Astrocyte (in vitro differentiated cells and primary cell): ENCODE results near the gene HCRTR1. TPM values are rescaled to one million over a fixed set of nuclear protein-coding genes. Genes with fewer than 3 reads are reported as not detected.
A peak's percentile ranks its signal among the peaks of the same experiment; 100 is the strongest.

Experiments
- DNase-seq: peaks from one replicate; pipeline ENCODE4 v3.0.0-alpha.2; 2010; ENCODE audit warnings: low read depth
- FAIRE-seq: peaks from 2 replicates; lab custom pipeline; 2011; peaks lifted over from hg19 to GRCh38; lab: Jason Lieb, UNC
- H2AFZ ChIP-seq: 2 replicates; pipeline ENCODE4 v1.6.0; 2012; ENCODE audit warnings: low read depth, low read length, inconsistent platforms
- H3K27ac ChIP-seq: 2 replicates; pipeline ENCODE4 v1.5.1; 2011; ENCODE audit warnings: low read depth, low read length, inconsistent platforms
- H3K27me3 ChIP-seq: 2 replicates; pipeline ENCODE4 v1.6.0; 2011; ENCODE audit warnings: low read length, inconsistent platforms; ENCODE audit not compliant: insufficient read depth
- H3K36me3 ChIP-seq: 2 replicates; pipeline ENCODE4 v1.5.1; 2011; ENCODE audit warnings: low read length, inconsistent platforms; ENCODE audit not compliant: insufficient read depth
- H3K4me1 ChIP-seq: 2 replicates; pipeline ENCODE4 v1.5.1; 2011; ENCODE audit warnings: low read length, inconsistent platforms; ENCODE audit not compliant: insufficient read depth
- H3K4me2 ChIP-seq: 2 replicates; pipeline ENCODE4 v1.6.0; 2012; ENCODE audit warnings: low read length, inconsistent platforms
- H3K4me3 ChIP-seq: 2 replicates; pipeline ENCODE4 v1.5.1; 2011; ENCODE audit warnings: low read depth, mild to moderate bottlenecking, low read length, inconsistent platforms; ENCODE audit not compliant: insufficient read depth
- H3K79me2 ChIP-seq: 2 replicates; pipeline ENCODE4 v1.6.0; 2012; ENCODE audit warnings: mild to moderate bottlenecking, low read length, inconsistent platforms; ENCODE audit not compliant: insufficient read depth
- H3K9ac ChIP-seq: 2 replicates; pipeline ENCODE4 v1.6.0; 2012; ENCODE audit warnings: mild to moderate bottlenecking, low read length, inconsistent platforms
- H3K9me3 ChIP-seq: 2 replicates; pipeline ENCODE4 v1.5.1; 2012; ENCODE audit warnings: low read depth, mild to moderate bottlenecking, low read length, inconsistent platforms; ENCODE audit not compliant: insufficient read depth
- H4K20me1 ChIP-seq: 2 replicates; pipeline ENCODE4 v1.6.0; 2012; ENCODE audit warnings: low read length, inconsistent platforms; ENCODE audit not compliant: insufficient read depth
- H3K27ac Mint-ChIP-seq: one replicate; pipeline ENCODE4 v1.8.0; 2021; ENCODE audit warnings: mild to moderate bottlenecking, mixed read lengths; ENCODE audit not compliant: unreplicated experiment
- H3K27me3 Mint-ChIP-seq: one replicate; pipeline ENCODE4 v1.8.0; 2021; ENCODE audit warnings: low read depth, mixed read lengths; ENCODE audit not compliant: unreplicated experiment
- H3K36me3 Mint-ChIP-seq: one replicate; pipeline ENCODE4 v1.8.0; 2021; ENCODE audit warnings: low read depth, mixed read lengths; ENCODE audit not compliant: unreplicated experiment
- H3K4me1 Mint-ChIP-seq: one replicate; pipeline ENCODE4 v1.8.0; 2021; ENCODE audit warnings: low read depth, mixed read lengths; ENCODE audit not compliant: unreplicated experiment
- H3K4me3 Mint-ChIP-seq: one replicate; pipeline ENCODE4 v1.8.0; 2021; ENCODE audit warnings: mild to moderate bottlenecking, moderate library complexity, mixed read lengths; ENCODE audit not compliant: unreplicated experiment
- H3K9me3 Mint-ChIP-seq: one replicate; pipeline ENCODE4 v1.8.0; 2021; ENCODE audit warnings: mild to moderate bottlenecking, mixed read lengths; ENCODE audit not compliant: unreplicated experiment
- EZH2 ChIP-seq: IDR thresholded peaks from 2 replicates; pipeline ENCODE4 v1.6.1; 2012; ENCODE audit warnings: mild to moderate bottlenecking, low read length, inconsistent platforms; ENCODE audit not compliant: insufficient read depth
- total RNA-seq: library from RNA; stranded (reverse); gene quantifications from 2 replicates; pipeline ENCODE4 v1.2.1, GENCODE V29; 2021
- TF ChIP-seq, protein P1 (sequence below): IDR thresholded peaks from 2 replicates; pipeline ENCODE4 v1.5.1; 2011; ENCODE audit warnings: low read depth, mild to moderate bottlenecking, inconsistent platforms, low read length, moderate library complexity; ENCODE audit not compliant: insufficient read depth

Gene HCRTR1
- total RNA-seq, 1 donor from 2014 or later = not detected

DNA sequence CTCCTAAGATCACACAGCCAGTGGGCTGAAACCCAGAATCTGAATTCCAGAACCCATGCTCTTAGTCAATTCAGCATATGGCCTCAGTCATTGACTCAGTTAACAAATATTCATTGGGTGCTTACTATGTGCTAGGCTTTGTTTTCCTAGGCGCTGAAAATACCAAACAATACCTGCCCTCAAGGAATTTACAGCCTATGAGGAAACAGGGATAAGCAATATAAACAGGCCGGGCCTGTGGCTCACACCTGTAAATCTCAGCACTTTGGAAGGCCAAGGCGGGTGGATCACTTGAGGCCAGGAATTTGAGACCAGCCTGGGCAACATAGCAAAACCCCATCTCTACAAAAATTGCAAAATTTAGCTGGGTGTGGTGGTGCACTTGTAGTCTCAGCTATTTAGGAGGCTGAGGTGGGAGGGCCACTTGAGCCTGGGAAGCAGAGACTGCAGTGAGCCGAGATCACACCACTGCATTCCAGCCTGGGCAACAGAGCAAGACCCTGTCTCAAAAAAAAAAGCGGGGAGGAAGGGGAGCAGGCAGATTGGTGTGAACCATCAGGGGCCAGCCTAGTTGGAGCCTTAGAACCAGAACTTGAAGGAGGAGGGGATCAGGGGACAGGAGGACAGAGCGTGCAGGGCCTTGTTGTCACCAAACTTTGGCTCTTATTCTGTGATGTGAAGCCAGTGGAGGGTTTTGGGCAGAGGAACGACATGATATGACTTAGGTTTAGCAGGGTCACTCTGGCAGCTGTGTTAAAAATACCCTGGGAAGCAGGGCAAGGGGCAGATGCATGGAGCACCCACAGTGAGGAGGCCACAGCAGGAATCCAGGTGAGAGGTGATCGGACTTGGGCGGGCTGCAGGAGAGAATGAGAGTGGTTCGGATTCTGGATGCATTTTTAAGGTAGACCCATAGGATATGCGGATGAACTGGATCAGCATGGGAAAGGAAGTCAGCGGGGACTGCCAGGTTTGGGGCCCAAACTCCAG, 35.4 kb upstream of the HCRTR1 start:
- Mint-ChIP-seq H3K4me1 (peaks cover 11% of the 10 kb centered on the region), H3K36me3 (peaks cover 3% of the 10 kb centered on the region), H3K9me3 (no peaks in the 10 kb centered on the region), H3K4me3 (peak overlapping the region; percentile 54), H3K27me3 (peaks cover 32% of the 10 kb centered on the region), H3K27ac (no peak overlapping the region)
- H4K20me1 ChIP-seq = no peaks in the 10 kb centered on the region
- H3K27me3 ChIP-seq = no peaks in the 10 kb centered on the region
- H3K79me2 ChIP-seq = no peaks in the 10 kb centered on the region
- H3K4me3 ChIP-seq = no peak overlapping the region
- no peak overlapping the region for H3K27ac ChIP-seq
- H3K4me2 ChIP-seq = no peak overlapping the region
- DNase-seq (no peak), FAIRE-seq (no peak)
- no peak for TF ChIP-seq EZH2
- H3K9me3 ChIP-seq = no peaks in the 10 kb centered on the region
- peaks cover 37% of the 10 kb centered on the region for H3K4me1 ChIP-seq
- H2AFZ ChIP-seq = no peak overlapping the region
- H3K36me3 ChIP-seq = no peaks in the 10 kb centered on the region
- H3K9ac ChIP-seq = no peak overlapping the region

DNA sequence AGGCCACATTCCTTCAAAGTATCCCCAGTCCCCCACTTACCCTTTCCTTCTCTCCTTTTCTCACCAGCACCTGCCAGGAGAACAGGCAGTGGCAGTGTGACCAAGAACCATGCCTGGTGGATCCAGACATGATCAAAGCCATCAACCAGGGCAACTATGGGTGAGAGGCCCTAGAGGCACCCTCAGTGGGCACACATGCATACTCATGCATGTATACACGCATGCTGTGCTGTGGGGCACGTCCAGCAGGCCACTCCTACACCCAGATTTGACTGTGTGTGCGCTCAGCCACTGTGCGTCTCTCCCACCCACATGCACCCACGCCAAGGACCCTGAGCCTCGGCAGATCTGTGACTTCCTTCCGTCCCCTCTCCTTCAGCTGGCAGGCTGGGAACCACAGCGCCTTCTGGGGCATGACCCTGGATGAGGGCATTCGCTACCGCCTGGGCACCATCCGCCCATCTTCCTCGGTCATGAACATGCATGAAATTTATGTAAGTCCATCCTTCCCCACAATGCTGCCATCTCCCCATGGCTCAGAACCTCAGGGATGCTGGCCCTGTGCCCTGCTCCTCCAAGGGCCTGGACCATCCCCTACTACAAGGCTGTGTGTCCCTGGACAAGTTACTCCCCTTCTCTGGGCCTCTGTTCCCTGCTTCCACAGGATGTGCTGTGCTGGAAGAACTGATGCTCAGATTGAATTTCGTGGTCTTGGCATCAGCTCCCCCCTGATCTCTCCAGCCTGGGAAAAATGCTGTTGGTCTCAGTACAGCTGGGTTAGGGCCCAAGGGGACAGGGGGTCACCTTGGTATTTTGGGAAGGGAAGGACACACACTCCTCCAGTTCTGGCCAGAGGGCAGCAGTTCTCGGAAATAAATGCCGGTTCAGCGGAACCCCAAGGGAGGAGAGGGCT, 34.2 kb upstream of the HCRTR1 start:
- Mint-ChIP-seq H3K4me1 (peaks cover 11% of the 10 kb centered on the region), H3K36me3 (peaks cover 3% of the 10 kb centered on the region), H3K4me3 (no peak overlapping the region), H3K27me3 (peaks cover 32% of the 10 kb centered on the region), H3K27ac (no peak overlapping the region), H3K9me3 (no peaks in the 10 kb centered on the region)
- Histone ChIP-seq H3K36me3 (no peaks in the 10 kb centered on the region), H3K9me3 (no peaks in the 10 kb centered on the region), H3K79me2 (no peaks in the 10 kb centered on the region), H3K4me2 (no peak overlapping the region), H3K4me1 (peaks cover 31% of the 10 kb centered on the region), H3K27ac (no peak overlapping the region), H3K4me3 (no peak overlapping the region), H4K20me1 (no peaks in the 10 kb centered on the region), H3K27me3 (no peaks in the 10 kb centered on the region), H3K9ac (no peak overlapping the region), H2AFZ (no peak overlapping the region)
- no peak for TF ChIP-seq EZH2
- TF ChIP-seq, protein P1, sequence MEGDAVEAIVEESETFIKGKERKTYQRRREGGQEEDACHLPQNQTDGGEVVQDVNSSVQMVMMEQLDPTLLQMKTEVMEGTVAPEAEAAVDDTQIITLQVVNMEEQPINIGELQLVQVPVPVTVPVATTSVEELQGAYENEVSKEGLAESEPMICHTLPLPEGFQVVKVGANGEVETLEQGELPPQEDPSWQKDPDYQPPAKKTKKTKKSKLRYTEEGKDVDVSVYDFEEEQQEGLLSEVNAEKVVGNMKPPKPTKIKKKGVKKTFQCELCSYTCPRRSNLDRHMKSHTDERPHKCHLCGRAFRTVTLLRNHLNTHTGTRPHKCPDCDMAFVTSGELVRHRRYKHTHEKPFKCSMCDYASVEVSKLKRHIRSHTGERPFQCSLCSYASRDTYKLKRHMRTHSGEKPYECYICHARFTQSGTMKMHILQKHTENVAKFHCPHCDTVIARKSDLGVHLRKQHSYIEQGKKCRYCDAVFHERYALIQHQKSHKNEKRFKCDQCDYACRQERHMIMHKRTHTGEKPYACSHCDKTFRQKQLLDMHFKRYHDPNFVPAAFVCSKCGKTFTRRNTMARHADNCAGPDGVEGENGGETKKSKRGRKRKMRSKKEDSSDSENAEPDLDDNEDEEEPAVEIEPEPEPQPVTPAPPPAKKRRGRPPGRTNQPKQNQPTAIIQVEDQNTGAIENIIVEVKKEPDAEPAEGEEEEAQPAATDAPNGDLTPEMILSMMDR = no peak
- FAIRE-seq = no peak
- no peak for DNase-seq
